H1 (cell line): Measurements from ENCODE around the gene FGF12. TPM values are rescaled to one million over a fixed set of nuclear protein-coding genes. Genes with fewer than 3 reads are reported as not detected.

Experiments
- CTCF ChIA-PET: fragments of 300-600 bp; sonication (Branson Sonifier 250); formaldehyde crosslinking; loops from one replicate; lab custom pipeline; 2021; ENCODE audit not compliant: partially characterized antibody; lab: Charles Lee
- POLR2A ChIA-PET: fragments of 300-600 bp; sonication (Branson Sonifier 250); formaldehyde crosslinking; loops from one replicate; lab custom pipeline; 2021; ENCODE audit warnings: inconsistent platforms; ENCODE audit not compliant: partially characterized antibody; lab: Charles Lee
- DNase-seq, 2 experiments: peaks; one replicate each; pipeline versions ENCODE4 v3.0.0 to v3.0.0-alpha.2; 2010 to 2022; ENCODE audit warnings: low spot score in 2 of 2, low read depth in 1 of 2, mixed read lengths in 1 of 2
- FAIRE-seq: peaks from 2 replicates; lab custom pipeline; 2011; peaks lifted over from hg19 to GRCh38; lab: Jason Lieb, UNC
- H2AFZ ChIP-seq: 2 replicates; pipeline ENCODE4 v1.8.1; 2012; ENCODE audit warnings: low read length, inconsistent platforms
- H2AK5ac ChIP-seq: 2 replicates; pipeline ENCODE4 v1.6.1; 2013; ENCODE audit warnings: low read depth, low read length
- H2BK120ac ChIP-seq: replicated peaks from 2 replicates; pipeline ENCODE3; 2013; ENCODE audit warnings: low read depth, low read length, inconsistent platforms
- H2BK12ac ChIP-seq: 2 replicates; pipeline ENCODE4 v1.6.1; 2013; ENCODE audit warnings: low read depth, low read length
- H2BK15ac ChIP-seq: 2 replicates; pipeline ENCODE4 v1.6.1; 2013; ENCODE audit warnings: low read length
- H2BK20ac ChIP-seq: 2 replicates; pipeline ENCODE4 v1.6.1; 2013; ENCODE audit warnings: low read length
- H2BK5ac ChIP-seq: 2 replicates; pipeline ENCODE4 v1.6.1; 2013; ENCODE audit warnings: low read depth, low read length
- H3K14ac ChIP-seq: 2 replicates; pipeline ENCODE4 v1.6.1; 2013; ENCODE audit warnings: inconsistent platforms; ENCODE audit not compliant: insufficient read length
- H3K18ac ChIP-seq: 2 replicates; pipeline ENCODE4 v1.6.1; 2013; ENCODE audit warnings: low read length; ENCODE audit errors: extremely low read depth
- H3K23ac ChIP-seq: 2 replicates; pipeline ENCODE4 v1.6.1; 2013; ENCODE audit warnings: inconsistent platforms; ENCODE audit not compliant: insufficient read length
- H3K23me2 ChIP-seq: 2 replicates; pipeline ENCODE4 v1.6.1; 2013; ENCODE audit warnings: low read depth, low read length
- H3K27ac ChIP-seq: 2 replicates; pipeline ENCODE4 v1.6.1; 2011; ENCODE audit warnings: low read depth, low read length, inconsistent platforms
- H3K27me3 ChIP-seq, 4 experiments: replicated peaks in 1 of 4; 1 replicate in 1 of 4; 2 replicates in 3 of 4; pipeline versions ENCODE4 v1.6.1 to v1.8.1; 2011 to 2013; ENCODE audit warnings: low read length in 3 of 4, mild to moderate bottlenecking in 3 of 4, inconsistent platforms in 2 of 4, mixed read lengths in 2 of 4, moderate library complexity in 1 of 4; ENCODE audit not compliant: control insufficient read depth in 3 of 4, insufficient read depth in 3 of 4; ENCODE audit errors: extremely low read depth in 1 of 4
- H3K36me3 ChIP-seq, 4 experiments: 2 replicates each; pipeline versions ENCODE4 v1.6.1 to v1.8.1; 2011 to 2013; ENCODE audit warnings: mild to moderate bottlenecking in 4 of 4, low read length in 3 of 4, moderate library complexity in 2 of 4, control low read depth in 1 of 4, inconsistent platforms in 1 of 4; ENCODE audit not compliant: insufficient read depth in 4 of 4, control insufficient read depth in 2 of 4
- H3K4ac ChIP-seq: replicated peaks from 2 replicates; pipeline ENCODE3; 2013; ENCODE audit warnings: low read length, low read depth, mixed read lengths, inconsistent platforms; ENCODE audit not compliant: insufficient read length
- H3K4me1 ChIP-seq, 4 experiments: replicated peaks in 1 of 4; 1 replicate in 1 of 4; 2 replicates in 3 of 4; pipeline versions ENCODE4 v1.6.1 to v1.8.1; 2011 to 2013; ENCODE audit warnings: low read length in 3 of 4, inconsistent platforms in 2 of 4, mixed read lengths in 1 of 4; ENCODE audit not compliant: insufficient read depth in 4 of 4, control insufficient read depth in 3 of 4
- H3K4me2 ChIP-seq, 2 experiments: 2 replicates each; pipeline versions ENCODE4 v1.6.1 to v1.8.1; 2011 to 2013; ENCODE audit warnings: low read depth in 2 of 2, low read length in 2 of 2, control low read depth in 1 of 2, inconsistent platforms in 1 of 2, mild to moderate bottlenecking in 1 of 2; ENCODE audit not compliant: insufficient read depth in 1 of 2
- H3K4me3 ChIP-seq, 4 experiments: fragments of 200-600, 300-600 bp in 1 of 4; sonication (generic), shearing (Covaris generic), sonication (Bioruptor Twin) in 1 of 4; 2 replicates each; pipeline versions ENCODE4 v1.5.1 to v1.8.1; 2011 to 2016; ENCODE audit warnings: low read length in 4 of 4, low read depth in 3 of 4, control low read depth in 2 of 4, inconsistent platforms in 2 of 4, mild to moderate bottlenecking in 2 of 4, mixed read lengths in 1 of 4, moderate library complexity in 1 of 4; ENCODE audit not compliant: insufficient read depth in 2 of 4; ENCODE audit errors: extremely low read depth in 1 of 4
- H3K56ac ChIP-seq: replicated peaks from 2 replicates; pipeline ENCODE3; 2013; ENCODE audit warnings: low read depth, mild to moderate bottlenecking, mixed read lengths, low read length, inconsistent platforms; ENCODE audit not compliant: insufficient read length
- H3K79me1 ChIP-seq: 2 replicates; pipeline ENCODE4 v1.6.1; 2013; ENCODE audit warnings: low read depth, low read length, control low read depth
- H3K79me2 ChIP-seq, 2 experiments: 2 replicates each; pipeline versions ENCODE4 v1.6.1 to v1.8.1; 2012 to 2013; ENCODE audit warnings: low read length in 2 of 2, mild to moderate bottlenecking in 2 of 2, inconsistent platforms in 1 of 2; ENCODE audit not compliant: insufficient read depth in 2 of 2, control insufficient read depth in 1 of 2
- H3K9ac ChIP-seq, 4 experiments: replicated peaks in 1 of 4; 1 replicate in 1 of 4; 2 replicates in 3 of 4; pipeline versions ENCODE4 v1.6.1 to v1.8.1; 2011 to 2013; ENCODE audit warnings: low read depth in 3 of 4, low read length in 3 of 4, control low read depth in 2 of 4, mild to moderate bottlenecking in 2 of 4, moderate library complexity in 2 of 4, inconsistent platforms in 1 of 4; ENCODE audit errors: extremely low read depth in 1 of 4
- H3K9me3 ChIP-seq, 2 experiments: 2 replicates each; pipeline versions ENCODE4 v1.6.1 to v1.8.1; 2012 to 2013; ENCODE audit warnings: mild to moderate bottlenecking in 2 of 2, moderate library complexity in 2 of 2, control low read depth in 1 of 2, inconsistent platforms in 1 of 2, low read depth in 1 of 2, low read length in 1 of 2, mixed read lengths in 1 of 2; ENCODE audit not compliant: insufficient read depth in 2 of 2
- H4K20me1 ChIP-seq, 2 experiments: replicated peaks in 1 of 2; 2 replicates each; pipeline versions ENCODE3 to v1.8.1; 2011 to 2013; ENCODE audit warnings: inconsistent platforms in 2 of 2, low read length in 2 of 2, mild to moderate bottlenecking in 1 of 2; ENCODE audit not compliant: insufficient read depth in 2 of 2, control insufficient read depth in 1 of 2
- H4K5ac ChIP-seq: 2 replicates; pipeline ENCODE4 v1.6.1; 2013; ENCODE audit warnings: low read length, low read depth, mixed read lengths, inconsistent platforms; ENCODE audit not compliant: insufficient read length
- H4K8ac ChIP-seq: 2 replicates; pipeline ENCODE4 v1.8.0; 2013; ENCODE audit warnings: mild to moderate bottlenecking, moderate library complexity, low read length, inconsistent platforms; ENCODE audit not compliant: insufficient read depth; ENCODE audit errors: extremely low read depth
- H4K91ac ChIP-seq: replicated peaks from 2 replicates; pipeline ENCODE3; 2013; ENCODE audit warnings: low read length, mixed read lengths, inconsistent platforms; ENCODE audit not compliant: insufficient read length
- SIRT6 ChIP-seq: IDR thresholded peaks from one replicate; pipeline ENCODE4 v1.7.1; 2012; ENCODE audit warnings: low read length, inconsistent platforms
- SUZ12 ChIP-seq: fragments of 200-600 bp; sonication (generic); IDR thresholded peaks from 2 replicates; pipeline ENCODE4 v1.6.1; 2012; ENCODE audit warnings: mild to moderate bottlenecking, inconsistent platforms, low read length, moderate library complexity, mixed read lengths
- TCF12 ChIP-seq: IDR thresholded peaks from 2 replicates; pipeline ENCODE4 v1.6.1; 2011; ENCODE audit warnings: low read depth, mild to moderate bottlenecking, low read length
- WGBS, 2 experiments: shearing (Covaris generic) in 1 of 2; methylation state at CpG; one replicate each; pipeline versions ENCODE4 v1.1.6 to v1.1.7; 2013 to 2015; ENCODE audit warnings: low lambda C conversion rate in 2 of 2, mixed read lengths in 2 of 2, inconsistent platforms in 1 of 2, low coverage in 1 of 2, missing lambda C conversion rate in 1 of 2; ENCODE audit not compliant: insufficient replicate concordance in 2 of 2, insufficient coverage in 1 of 2, insufficient read length in 1 of 2; ENCODE audit errors: extremely low coverage in 1 of 2, missing lambda C conversion rate in 1 of 2; 5-methylcytosine and 5-hydroxymethylcytosine counted together
- polyA plus RNA-seq, 7 experiments: library from polyadenylated mRNA; depleted of rRNA in 3 of 7; stranded (reverse) in 5 of 7; unstranded in 2 of 7; fragments of >200 nt in 5 of 7; fragments of 200-250 nt in 2 of 7; gene quantifications; 1 replicate in 5 of 7; 2 replicates in 1 of 7; 4 replicates in 1 of 7; pipeline versions ENCODE4 v1.2.1 to v1.2.3, GENCODE V29; 2011 to 2013; ENCODE audit warnings: missing spikeins in 2 of 7, mixed read lengths in 2 of 7
- total RNA-seq: library from RNA; stranded (reverse); fragmentation: NEBNext Ultra II Directional; extraction: Animal tissue kit (Norgen Biotek cat#: 25700); gene quantifications from 2 replicates; pipeline ENCODE4 v1.2.1, GENCODE V29; 2021

The FGF12 gene
- total and polyA plus RNA-seq, 2 of the 8 experiments (the other 6 are each of a cell fraction or from before 2014, with no cell fraction given), result 4.1 to 16.6 TPM

- Histone ChIP-seq H3K4me2 (no peak overlapping the region), H3K23me2 (no peaks in the 10 kb centered on the region), H3K18ac (no peak overlapping the region), H2BK120ac (no peak overlapping the region), H4K5ac (no peak overlapping the region), H3K9me3 (no peaks in the 10 kb centered on the region), H2BK12ac (no peak overlapping the region)
- DNase-seq, result no peak
- 90% methylated on average over 2 of the region's 2 CpGs; no CpG with 5 or more reads in 1 of the 2 experiments for WGBS, 2 experiments
- POLR2A ChIA-PET, result interaction anchor here (1.1 kb wide), 1 partner anchor 11 kb away, joined by 4 read pairs; no protein-coding TSS in a partner anchor
- no peak for TF ChIP-seq SIRT6
- TF ChIP-seq TCF12, result no peak
- no peak for TF ChIP-seq SUZ12
- TF ChIP-seq, all 59 proteins: peak for 0
- Histone ChIP-seq H3K27me3 (no peaks in the 10 kb centered on the region), H3K56ac (no peak overlapping the region), H3K4me3 (no peak overlapping the region), H2BK5ac (no peak overlapping the region), H3K23ac (no peak overlapping the region), H2AK5ac (no peak overlapping the region), H4K91ac (no peak overlapping the region), H3K14ac (no peak overlapping the region), H2BK15ac (no peak overlapping the region), H3K79me1 (no peaks in the 10 kb centered on the region), H3K4me1 (peaks cover 0 to 4% (median 0%) of the 10 kb centered on the region in 4 experiments; a peak in 2 of 7 replicates), H4K20me1 (no peaks in the 10 kb centered on the region), H3K79me2 (no peaks in the 10 kb centered on the region), H3K4ac (no peak overlapping the region), H3K9ac (no peak overlapping the region), H4K8ac (no peak overlapping the region), H2AFZ (no peak overlapping the region), H3K36me3 (no peaks in the 10 kb centered on the region), H2BK20ac (no peak overlapping the region), H3K27ac (no peak overlapping the region)
- no peak for FAIRE-seq
- CTCF ChIA-PET, result interaction anchor here (2.0 kb wide), 1 partner anchor 51 kb away, joined by 5 read pairs; no protein-coding TSS in a partner anchor
Measured at GRCh38 chr3:192371870-192372400, 355.4 kb downstream of the FGF12 start.
